H9 (cell line): ENCODE measurements around the gene DGKB. TPM values are rescaled to one million over a fixed set of nuclear protein-coding genes. Genes with fewer than 3 reads are reported as not detected.

Experiments used
- DNase-seq: peaks from one replicate; pipeline ENCODE4 v3.0.0-alpha.2; 2017
- H2AFZ ChIP-seq: one replicate; pipeline ENCODE4 v1.6.1; 2013; ENCODE audit warnings: mild to moderate bottlenecking, low read length, control low read depth, moderate library complexity
- H2AK5ac ChIP-seq: 2 replicates; pipeline ENCODE4 v1.6.1; 2013; ENCODE audit warnings: low read length, control low read depth, mixed read lengths; ENCODE audit not compliant: insufficient read length
- H2BK120ac ChIP-seq: one replicate; pipeline ENCODE4 v1.6.1; 2013; ENCODE audit warnings: low read depth, mild to moderate bottlenecking, low read length, control low read depth, inconsistent platforms; ENCODE audit not compliant: poor library complexity, severe bottlenecking
- H2BK12ac ChIP-seq: 2 replicates; pipeline ENCODE4 v1.6.1; 2013; ENCODE audit warnings: low read length, control low read depth, mixed read lengths, low read depth; ENCODE audit not compliant: insufficient read length
- H2BK15ac ChIP-seq: 2 replicates; pipeline ENCODE4 v1.6.1; 2013; ENCODE audit warnings: low read depth, low read length, control low read depth
- H2BK20ac ChIP-seq: one replicate; pipeline ENCODE4 v1.6.1; 2013; ENCODE audit warnings: low read depth, mild to moderate bottlenecking, low read length, control low read depth, inconsistent platforms; ENCODE audit not compliant: poor library complexity, severe bottlenecking
- H2BK5ac ChIP-seq: 2 replicates; pipeline ENCODE4 v1.6.1; 2013; ENCODE audit warnings: low read length, control low read depth, mixed read lengths; ENCODE audit not compliant: insufficient read length
- H3K14ac ChIP-seq: 2 replicates; pipeline ENCODE4 v1.6.1; 2013; ENCODE audit warnings: low read length, control low read depth; ENCODE audit not compliant: insufficient read depth
- H3K18ac ChIP-seq: 2 replicates; pipeline ENCODE4 v1.6.1; 2013; ENCODE audit warnings: low read depth, mild to moderate bottlenecking, mixed read lengths, low read length, control low read depth; ENCODE audit not compliant: insufficient read length
- H3K23ac ChIP-seq: 2 replicates; pipeline ENCODE4 v1.6.1; 2013; ENCODE audit warnings: low read length, control low read depth, mixed read lengths, low read depth; ENCODE audit not compliant: insufficient read length
- H3K23me2 ChIP-seq: 2 replicates; pipeline ENCODE4 v1.6.1; 2013; ENCODE audit warnings: low read depth, mild to moderate bottlenecking, mixed read lengths, low read length, control low read depth; ENCODE audit not compliant: insufficient read length, poor library complexity, severe bottlenecking
- H3K27ac ChIP-seq: 2 replicates; pipeline ENCODE4 v1.5.1; 2013; ENCODE audit warnings: low read length, control low read depth, mixed read lengths, low read depth; ENCODE audit not compliant: insufficient read length
- H3K27me3 ChIP-seq: 2 replicates; pipeline ENCODE4 v1.6.1; 2013; ENCODE audit warnings: low read length, control low read depth, inconsistent platforms; ENCODE audit not compliant: insufficient read depth
- H3K4ac ChIP-seq: 2 replicates; pipeline ENCODE4 v1.6.1; 2013; ENCODE audit warnings: low read depth, mild to moderate bottlenecking, control low read depth, inconsistent platforms, low read length, moderate library complexity
- H3K4me1 ChIP-seq: 2 replicates; pipeline ENCODE4 v1.6.1; 2013; ENCODE audit warnings: low read length, control low read depth, inconsistent platforms; ENCODE audit not compliant: insufficient read depth
- H3K4me2 ChIP-seq: 2 replicates; pipeline ENCODE4 v1.6.1; 2013; ENCODE audit warnings: low read length, control low read depth, mixed read lengths; ENCODE audit not compliant: insufficient read length, insufficient read depth
- H3K56ac ChIP-seq: 2 replicates; pipeline ENCODE4 v1.6.1; 2013; ENCODE audit warnings: low read depth, mild to moderate bottlenecking, mixed read lengths, low read length, control low read depth; ENCODE audit not compliant: insufficient read length
- H3K79me1 ChIP-seq: 2 replicates; pipeline ENCODE4 v1.6.1; 2013; ENCODE audit warnings: low read depth, mild to moderate bottlenecking, moderate library complexity, low read length, control low read depth, inconsistent platforms; ENCODE audit not compliant: insufficient read depth, poor library complexity, severe bottlenecking
- H3K79me2 ChIP-seq: 2 replicates; pipeline ENCODE4 v1.6.1; 2013; ENCODE audit warnings: low read length, control low read depth, inconsistent platforms; ENCODE audit not compliant: insufficient read depth
- H3K9ac ChIP-seq: 2 replicates; pipeline ENCODE4 v1.6.1; 2013; ENCODE audit warnings: low read length, control low read depth, mixed read lengths; ENCODE audit not compliant: insufficient read length; ENCODE audit errors: extremely low read depth
- H3K9me3 ChIP-seq: one replicate; pipeline ENCODE4 v1.6.1; 2013; ENCODE audit warnings: low read depth, low read length, inconsistent platforms; ENCODE audit not compliant: control insufficient read depth
- H3T11ph ChIP-seq: one replicate; pipeline ENCODE4 v1.6.1; 2013; ENCODE audit warnings: mild to moderate bottlenecking, low read length, control low read depth, inconsistent platforms
- H4K20me1 ChIP-seq: one replicate; pipeline ENCODE4 v1.6.1; 2013; ENCODE audit not compliant: control insufficient read depth, insufficient read length, insufficient read depth
- H4K5ac ChIP-seq: 2 replicates; pipeline ENCODE4 v1.6.1; 2013; ENCODE audit warnings: low read depth, mild to moderate bottlenecking, mixed read lengths, low read length, control low read depth; ENCODE audit not compliant: insufficient read length
- H4K8ac ChIP-seq: replicated peaks from 2 replicates; pipeline ENCODE4 v1.6.1; 2013; ENCODE audit warnings: low read length, control low read depth, mixed read lengths, low read depth; ENCODE audit not compliant: insufficient read length
- H4K91ac ChIP-seq: 2 replicates; pipeline ENCODE4 v1.6.1; 2013; ENCODE audit warnings: low read depth, mild to moderate bottlenecking, moderate library complexity, mixed read lengths, low read length, control low read depth; ENCODE audit not compliant: insufficient read length
- H3K27ac Mint-ChIP-seq, 3 experiments: 2 replicates in 2 of 3; 3 replicates in 1 of 3; pipeline ENCODE4 v1.8.0; 2020 to 2021; ENCODE audit warnings: mixed read lengths in 3 of 3, mild to moderate bottlenecking in 1 of 3, moderate library complexity in 1 of 3
- H3K27me3 Mint-ChIP-seq: 2 replicates; pipeline ENCODE4 v1.8.0; 2021; ENCODE audit warnings: low read depth, mild to moderate bottlenecking, moderate library complexity, mixed read lengths
- H3K36me3 Mint-ChIP-seq, 3 experiments: 2 replicates in 2 of 3; 3 replicates in 1 of 3; pipeline ENCODE4 v1.8.0; 2020 to 2021; ENCODE audit warnings: low read depth in 3 of 3, mixed read lengths in 3 of 3; ENCODE audit not compliant: insufficient read depth in 1 of 3
- H3K4me1 Mint-ChIP-seq, 2 experiments: 2 replicates each; pipeline ENCODE4 v1.8.0; 2020; ENCODE audit warnings: mixed read lengths in 2 of 2
- H3K4me3 Mint-ChIP-seq, 2 experiments: 2 replicates in 1 of 2; 3 replicates in 1 of 2; pipeline ENCODE4 v1.8.0; 2020 to 2021; ENCODE audit warnings: mild to moderate bottlenecking in 2 of 2, mixed read lengths in 2 of 2, moderate library complexity in 1 of 2
- H3K9me3 Mint-ChIP-seq, 2 experiments: 2 replicates in 1 of 2; 3 replicates in 1 of 2; pipeline ENCODE4 v1.8.0; 2020; ENCODE audit warnings: mild to moderate bottlenecking in 2 of 2, mixed read lengths in 2 of 2, moderate library complexity in 1 of 2
- CTCF ChIP-seq: fragments of 200-600 bp; sonication (generic); conservative IDR thresholded peaks from 3 replicates; pipeline ENCODE4 v1.8.0; 2021; ENCODE audit warnings: antibody characterized with exemption, mild to moderate bottlenecking
- total RNA-seq: library from RNA; stranded (reverse); gene quantifications from 2 replicates; pipeline ENCODE4 v1.2.1, GENCODE V29; 2021

The DGKB gene
- total RNA-seq, 1 experiment from 2014 or later: 0.26 TPM

- Histone ChIP-seq H2BK5ac (no peak overlapping the region), H2AFZ (no peak overlapping the region), H4K91ac (no peak overlapping the region), H4K20me1 (no peaks in the 10 kb centered on the region), H3K9me3 (no peaks in the 10 kb centered on the region), H3K14ac (no peak overlapping the region), H4K8ac (no peak overlapping the region), H3K4me1 (peaks cover 4% of the 10 kb centered on the region), H2BK12ac (no peak overlapping the region), H2BK20ac (no peak overlapping the region), H3K23me2 (no peaks in the 10 kb centered on the region), H3K79me2 (no peaks in the 10 kb centered on the region), H3K27ac (no peak overlapping the region), H3K4me2 (no peak overlapping the region), H2BK120ac (no peak overlapping the region), H2BK15ac (no peak overlapping the region), H3K79me1 (no peaks in the 10 kb centered on the region), H3K18ac (no peak overlapping the region), H3K23ac (no peak overlapping the region), H2AK5ac (no peak overlapping the region), H3K27me3 (no peaks in the 10 kb centered on the region), H4K5ac (no peak overlapping the region), H3K4ac (no peak overlapping the region), H3K56ac (no peak overlapping the region), H3T11ph (no peak overlapping the region), H3K9ac (no peak overlapping the region)
- no peaks in the 10 kb centered on the region for H3K27me3 Mint-ChIP-seq
- no peak overlapping the region for H3K4me3 Mint-ChIP-seq
- no peak for TF ChIP-seq CTCF
- no peaks in the 10 kb centered on the region; a peak in 1 of 7 replicates for H3K36me3 Mint-ChIP-seq
- no peak for DNase-seq
- H3K4me1 Mint-ChIP-seq: peaks cover 15 to 20% of the 10 kb centered on the region in 2 experiments
- no peaks in the 10 kb centered on the region for H3K9me3 Mint-ChIP-seq
- no peak overlapping the region; a peak in 1 of 7 replicates for H3K27ac Mint-ChIP-seq
Observed at GRCh38 chr7:14842523-14842922, 60.0 kb downstream of the DGKB start.
